ENCODE measurements around the gene AGER.

AGER gene

DNA sequence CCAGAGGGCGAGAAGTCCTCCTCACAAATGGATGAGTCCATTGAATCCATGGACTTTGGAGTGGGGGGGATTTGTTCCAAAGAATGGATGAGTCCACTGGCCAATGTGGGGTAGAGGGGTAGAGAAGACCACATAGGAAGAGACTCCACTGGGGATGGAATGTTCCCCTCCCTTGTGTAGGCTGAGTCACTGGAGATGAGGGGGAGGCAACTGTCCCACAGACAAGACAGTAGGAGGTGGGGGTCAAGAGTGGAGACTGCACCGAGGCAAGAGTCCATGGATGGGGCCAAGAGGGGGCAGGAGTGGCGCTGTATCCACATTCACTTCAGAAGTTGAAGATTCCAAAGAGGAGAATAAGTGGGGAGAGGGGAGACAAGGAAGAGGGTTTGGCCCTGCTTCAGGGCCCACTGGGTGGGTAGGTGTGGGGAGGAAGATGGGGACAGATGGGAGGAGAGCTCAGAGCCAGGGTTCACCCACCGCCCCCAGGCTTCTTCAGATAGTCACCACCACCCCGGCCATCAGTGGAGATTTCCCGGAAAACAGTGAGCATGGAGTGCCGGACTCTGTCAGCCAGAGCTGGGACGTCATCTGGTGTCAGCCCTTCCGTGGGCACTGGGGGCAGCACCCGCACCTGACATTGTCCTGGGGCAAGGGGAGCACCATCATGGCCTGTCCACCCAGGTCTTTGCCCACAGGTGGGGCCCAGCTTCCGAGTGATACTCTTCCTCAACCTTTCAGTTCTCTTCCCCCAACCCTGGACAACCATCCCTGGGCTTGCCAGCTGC lies 15.1 kb downstream of the AGER start:
- no peak for DNase-seq (ENCODE audit: low read depth)

DNA sequence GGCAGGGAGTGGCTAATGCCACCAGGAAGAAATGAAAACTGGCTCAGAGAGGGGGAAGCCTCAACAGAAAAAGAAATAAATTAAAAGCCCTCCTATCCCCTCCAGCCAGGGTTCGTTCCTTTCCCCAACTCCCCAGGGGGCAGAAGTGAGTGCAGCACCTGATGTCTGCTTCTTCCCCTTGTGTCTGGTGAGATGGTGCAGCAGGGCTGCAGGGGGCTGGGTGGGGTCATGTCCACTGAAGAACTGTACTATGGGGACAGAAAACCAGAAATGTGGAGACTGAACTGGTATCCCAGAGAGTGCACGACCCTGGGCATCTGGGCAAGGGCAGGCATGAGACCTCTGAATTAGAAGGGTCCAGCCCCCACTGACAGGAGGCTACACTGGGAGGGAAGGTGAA lies 15.7 kb downstream of the AGER start:
- DNase-seq (ENCODE audit: low read depth), result no peak

DNA sequence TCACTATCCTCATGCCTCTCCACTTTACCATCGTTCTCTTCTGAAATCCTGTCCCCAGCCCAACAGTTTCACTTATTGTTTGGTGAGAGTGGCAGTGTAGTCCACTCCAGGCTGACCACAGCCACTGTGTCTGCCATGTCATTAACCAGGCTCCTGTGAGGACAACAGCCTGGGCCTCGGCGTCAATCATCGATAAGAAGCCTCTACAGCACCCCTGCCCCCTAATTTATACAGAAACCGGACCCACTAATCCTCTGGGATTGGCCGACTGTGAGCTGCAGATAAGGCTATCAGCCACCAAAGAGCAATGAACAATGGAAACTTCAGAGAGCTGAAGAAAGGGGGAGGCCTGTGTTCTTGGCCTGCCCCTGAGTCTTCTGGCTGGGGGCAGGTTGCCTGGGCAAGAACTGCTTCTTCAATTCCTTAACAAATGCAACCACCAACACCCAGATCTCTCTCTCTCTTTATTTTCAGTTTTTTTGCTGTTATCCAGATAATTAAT lies 16.2 kb downstream of the AGER start:
- no peak for DNase-seq (ENCODE audit: low read depth)

DNA sequence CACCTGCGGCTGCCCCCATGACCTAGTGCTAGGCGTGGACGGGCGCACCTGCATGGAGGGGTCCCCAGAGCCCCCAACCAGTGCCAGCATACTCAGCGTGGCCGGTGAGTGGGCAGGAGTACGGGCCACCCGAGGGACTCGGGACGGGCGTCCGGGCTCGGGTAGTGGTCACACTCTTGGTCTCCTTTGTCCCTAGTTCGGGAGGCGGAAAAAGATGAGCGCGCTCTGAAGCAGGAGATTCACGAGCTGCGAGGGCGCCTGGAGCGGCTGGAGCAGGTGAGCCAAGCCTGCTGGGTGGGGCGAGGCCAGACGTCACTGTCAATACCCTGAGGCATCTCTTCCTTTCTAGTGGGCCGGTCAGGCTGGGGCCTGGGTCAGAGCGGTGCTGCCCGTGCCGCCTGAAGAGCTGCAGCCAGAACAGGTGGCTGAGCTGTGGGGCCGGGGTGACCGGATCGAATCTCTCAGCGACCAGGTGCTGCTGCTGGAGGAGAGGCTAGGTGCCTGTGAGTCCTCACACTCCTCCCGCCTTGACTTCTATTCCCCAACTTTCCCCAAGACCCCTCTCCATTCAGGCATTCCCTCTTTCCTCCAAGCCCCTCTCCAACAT lies 16.8 kb downstream of the AGER start:
- no peak for DNase-seq (ENCODE audit: low read depth)

DNA sequence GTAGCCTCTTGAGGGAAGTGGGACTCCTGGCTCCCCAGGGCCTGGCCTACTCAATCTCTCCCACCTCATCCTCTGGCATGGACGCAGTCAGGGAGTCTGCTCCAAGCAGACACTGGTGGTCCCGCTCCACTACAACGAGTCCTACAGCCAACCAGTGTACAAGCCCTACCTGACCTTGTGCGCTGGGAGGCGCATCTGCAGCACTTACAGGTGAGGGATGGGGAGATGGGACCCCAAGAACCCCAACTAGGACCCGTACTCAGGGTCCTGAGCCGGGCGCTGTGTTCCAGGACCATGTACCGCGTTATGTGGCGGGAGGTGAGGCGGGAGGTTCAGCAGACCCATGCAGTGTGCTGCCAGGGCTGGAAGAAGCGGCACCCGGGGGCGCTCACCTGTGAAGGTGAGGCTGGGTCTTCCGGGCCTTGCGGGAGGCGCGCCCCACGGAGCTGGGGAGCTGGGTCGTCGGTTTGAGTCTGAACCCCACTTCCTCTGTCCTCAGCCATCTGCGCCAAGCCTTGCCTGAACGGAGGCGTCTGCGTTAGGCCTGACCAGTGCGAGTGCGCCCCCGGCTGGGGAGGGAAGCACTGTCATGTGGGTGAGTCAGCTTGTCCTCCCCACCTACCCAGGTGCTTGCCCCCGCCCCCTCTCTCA lies 17.5 kb downstream of the AGER start:
- DNase-seq (ENCODE audit: low read depth), result no peak

DNA sequence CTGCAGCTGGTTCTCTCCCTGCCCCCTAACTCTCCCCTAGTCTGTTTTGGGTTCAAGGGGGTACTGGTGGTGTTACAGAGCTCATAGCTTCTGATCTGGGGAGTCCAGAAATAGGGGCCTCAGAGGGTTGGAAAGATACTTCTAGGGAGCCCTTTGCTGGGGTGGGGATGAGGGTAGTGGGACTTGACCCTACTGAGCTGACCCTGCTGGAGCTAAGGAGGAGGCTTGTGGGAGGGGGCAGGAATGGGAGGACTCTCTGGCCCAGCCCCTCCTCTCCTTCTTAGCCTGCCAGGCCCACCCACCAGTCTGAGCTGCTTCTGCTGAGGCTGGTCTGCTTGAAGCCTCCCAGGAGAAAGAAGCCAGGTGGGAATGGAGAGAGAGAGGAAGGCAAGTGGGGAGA lies 19.8 kb downstream of the AGER start, which contains the start of gene EGFL8:
Gene EGFL8, plus strand, starts transcription at position 301 of the 400 bp plus-strand sequence. CDS start 1,571 bp downstream, outside the sequence.
- no peak for DNase-seq (ENCODE audit: low read depth)

DNA sequence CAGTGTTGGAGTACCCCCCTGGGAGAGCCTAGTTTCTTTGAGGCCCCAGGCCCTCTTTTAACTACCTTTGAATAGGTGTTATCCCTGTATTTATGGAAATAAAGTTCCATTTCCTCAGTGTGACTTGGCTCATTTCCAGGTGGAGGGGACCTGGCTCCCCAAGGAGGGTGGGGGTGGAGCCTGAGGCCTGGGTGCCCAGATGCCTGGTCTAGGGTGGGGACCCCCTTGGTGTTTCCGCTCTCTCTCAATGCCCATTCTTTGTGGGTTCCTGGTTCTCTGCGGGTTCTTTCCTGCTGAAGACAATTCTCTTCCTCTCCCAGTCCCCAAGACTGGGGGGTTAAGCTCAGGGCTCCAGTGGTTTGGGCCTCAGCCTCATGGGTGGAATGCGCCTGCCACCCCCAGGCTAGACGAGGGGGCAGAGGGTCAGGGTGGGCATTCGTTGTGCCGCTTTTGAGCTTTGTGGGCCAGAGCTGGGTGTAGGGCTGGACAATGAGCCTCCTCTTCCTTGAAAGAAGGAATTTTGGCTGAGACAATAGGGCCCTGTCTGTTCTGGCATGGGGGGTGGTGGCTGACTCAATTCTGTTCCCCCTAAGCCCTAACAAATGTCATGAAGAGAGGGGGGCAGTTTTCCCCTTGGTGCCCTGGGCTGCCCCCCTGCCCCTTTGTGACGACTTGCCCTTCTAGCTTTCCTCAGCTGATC lies 20.3 kb downstream of the AGER start:
- no peak for DNase-seq (ENCODE audit: low read depth)

DNA sequence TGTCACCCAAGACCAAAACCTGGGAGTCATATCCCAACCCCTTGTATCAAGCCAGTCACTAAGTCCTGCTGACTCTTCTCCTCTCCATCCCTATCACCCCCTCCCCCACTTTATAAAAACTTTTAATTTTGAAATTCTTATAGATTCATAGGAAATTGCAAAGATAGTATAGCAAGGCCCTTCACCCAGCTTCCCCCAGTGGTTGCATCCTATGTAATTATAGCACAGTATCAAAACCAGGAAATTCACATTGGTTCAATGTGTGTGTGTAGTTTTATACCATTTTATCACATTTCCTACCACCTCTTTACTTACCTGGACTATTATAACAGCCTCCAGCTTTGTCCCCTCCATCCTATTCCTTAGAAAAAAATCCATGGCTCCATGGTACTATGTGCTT lies 26.0 kb downstream of the AGER start:
- no peak for DNase-seq (ENCODE audit: low read depth)

DNA sequence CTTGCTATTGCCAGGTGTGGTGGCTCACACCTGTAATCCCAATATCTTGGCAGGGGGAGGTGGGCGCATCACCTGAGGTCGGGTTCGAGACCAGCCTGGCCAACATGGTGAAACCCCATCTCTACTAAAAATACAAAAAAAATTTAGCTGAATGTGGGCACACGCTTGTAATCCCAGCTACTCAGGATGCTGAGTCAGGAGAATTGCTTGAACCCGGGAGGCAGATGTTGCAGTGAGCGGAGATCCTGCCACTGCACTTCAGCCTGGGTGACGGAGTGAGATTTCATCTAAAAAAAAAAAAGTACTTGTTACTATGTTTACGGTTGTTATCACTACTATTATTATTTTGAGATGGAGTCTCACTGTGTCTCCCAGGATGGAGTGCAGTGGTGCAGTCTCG lies 27.2 kb downstream of the AGER start:
- no peak for DNase-seq (ENCODE audit: low read depth)

DNA sequence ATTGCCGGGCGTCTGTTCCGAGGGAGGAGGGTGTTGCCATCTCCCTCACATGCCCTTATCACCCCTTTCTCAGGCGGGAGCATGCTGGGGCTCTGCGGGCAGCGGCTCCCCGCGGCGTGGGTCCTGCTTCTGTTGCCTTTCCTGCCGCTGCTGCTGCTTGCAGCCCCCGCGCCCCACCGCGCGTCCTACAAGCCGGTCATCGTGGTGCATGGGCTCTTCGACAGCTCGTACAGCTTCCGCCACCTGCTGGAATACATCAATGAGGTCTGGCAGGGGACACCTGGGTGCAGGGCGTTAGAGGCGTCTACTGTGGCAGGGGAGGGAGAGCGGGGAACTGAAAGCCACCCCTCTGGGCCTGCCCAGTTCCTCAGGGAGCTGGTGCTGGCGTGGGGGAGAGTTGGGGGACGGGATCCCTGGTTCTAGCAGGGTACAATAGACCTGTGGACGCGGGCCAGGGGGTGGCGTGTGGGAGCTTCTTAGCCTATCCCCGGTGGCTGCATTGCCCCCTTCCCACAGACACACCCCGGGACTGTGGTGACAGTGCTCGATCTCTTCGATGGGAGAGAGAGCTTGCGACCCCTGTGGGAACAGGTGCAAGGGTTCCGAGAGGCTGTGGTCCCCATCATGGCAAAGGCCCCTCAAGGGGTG lies 29.4 kb downstream of the AGER start:
- no peak for DNase-seq (ENCODE audit: low read depth)

DNA sequence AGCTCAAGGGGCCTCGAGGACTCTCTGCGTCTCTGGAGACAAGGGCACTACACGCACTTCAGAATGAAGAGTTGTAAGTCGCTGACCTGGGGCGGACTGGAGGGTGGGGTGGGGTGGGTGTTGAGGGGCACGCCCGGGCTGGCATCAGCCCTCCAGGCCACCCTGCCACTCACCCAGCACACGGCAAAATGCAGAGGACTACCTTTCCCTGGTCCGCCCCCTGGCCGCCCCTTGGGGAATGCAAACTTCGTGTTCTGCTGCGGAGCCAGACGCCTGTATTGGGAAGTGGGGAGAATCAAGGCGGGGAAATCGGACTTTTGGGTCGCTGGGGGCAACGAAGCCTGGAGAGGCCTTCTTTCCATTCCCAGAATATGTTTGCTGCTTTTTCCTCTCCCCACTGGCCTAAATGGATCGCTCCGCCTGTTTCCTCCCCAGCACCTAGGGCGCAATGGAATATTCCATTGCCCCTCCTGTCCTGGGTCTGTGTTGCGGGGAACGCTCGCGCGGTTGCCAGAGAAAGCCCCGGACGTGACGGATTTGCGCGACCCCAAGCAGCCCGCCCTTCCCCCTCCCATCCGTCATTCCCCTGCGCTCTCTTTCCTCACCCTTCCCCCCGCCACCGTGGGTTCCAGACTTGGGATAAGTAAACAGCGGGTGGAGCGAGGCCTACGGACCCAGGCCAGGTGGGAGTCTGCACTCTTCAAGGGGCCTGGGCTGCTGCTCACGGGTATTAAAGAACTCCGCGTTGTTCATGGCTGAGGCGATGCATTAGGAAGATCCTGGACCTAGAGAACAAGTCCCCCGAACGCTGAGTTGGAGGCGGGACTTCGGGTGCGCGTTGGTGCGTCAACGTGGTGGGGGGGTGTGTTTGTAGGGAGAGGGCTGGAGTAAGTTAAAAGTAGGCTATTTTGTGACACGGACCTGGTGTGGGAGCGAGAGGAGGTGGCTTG lies 30.2 kb downstream of the AGER start, which contains the start of gene PPT2:
Gene PPT2, plus strand, starts transcription at position 578 of the 950 bp plus-strand sequence. CDS start 454 bp downstream, outside the sequence.
- peak; percentile 86 for DNase-seq (ENCODE audit: low read depth)

DNA sequence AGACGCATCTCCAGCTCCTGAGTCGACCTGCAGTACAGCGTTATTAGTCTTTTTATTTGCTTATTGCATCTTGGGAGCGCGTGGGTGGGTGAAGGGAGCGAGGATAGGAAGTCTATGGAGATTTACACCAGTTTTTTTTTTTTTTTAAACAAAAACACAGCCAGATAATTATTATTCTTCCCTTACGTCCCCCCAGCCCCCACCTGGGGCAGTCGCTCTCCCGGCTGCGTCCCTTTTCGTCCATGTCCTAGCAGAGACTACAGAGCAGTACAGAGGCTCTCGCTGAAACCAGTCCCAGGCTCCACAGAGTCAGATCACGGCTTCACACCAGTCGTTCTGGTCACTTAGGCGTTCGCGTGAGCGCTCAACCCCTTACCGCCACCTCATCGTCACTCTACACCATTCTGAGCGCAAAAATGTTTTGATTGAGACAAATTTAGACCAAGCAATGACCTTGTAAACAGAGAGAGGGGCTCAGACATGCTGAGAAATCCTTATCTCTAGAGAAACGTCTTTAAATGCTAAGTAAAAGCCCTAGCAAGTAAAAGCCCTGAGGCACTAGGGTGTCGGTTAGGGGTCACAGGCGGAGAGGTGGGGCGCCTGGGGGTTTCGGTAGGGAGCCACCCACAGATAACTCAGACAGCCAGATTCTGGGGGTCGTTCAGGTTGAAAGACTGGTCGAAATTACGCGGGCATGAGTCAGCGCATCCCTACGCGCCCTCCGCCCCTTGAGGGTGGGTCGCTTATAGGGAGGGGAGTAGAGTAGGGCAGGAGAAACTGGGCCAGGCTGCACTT lies 31.1 kb downstream of the AGER start:
- DNase-seq (ENCODE audit: low read depth), result no peak

DNA sequence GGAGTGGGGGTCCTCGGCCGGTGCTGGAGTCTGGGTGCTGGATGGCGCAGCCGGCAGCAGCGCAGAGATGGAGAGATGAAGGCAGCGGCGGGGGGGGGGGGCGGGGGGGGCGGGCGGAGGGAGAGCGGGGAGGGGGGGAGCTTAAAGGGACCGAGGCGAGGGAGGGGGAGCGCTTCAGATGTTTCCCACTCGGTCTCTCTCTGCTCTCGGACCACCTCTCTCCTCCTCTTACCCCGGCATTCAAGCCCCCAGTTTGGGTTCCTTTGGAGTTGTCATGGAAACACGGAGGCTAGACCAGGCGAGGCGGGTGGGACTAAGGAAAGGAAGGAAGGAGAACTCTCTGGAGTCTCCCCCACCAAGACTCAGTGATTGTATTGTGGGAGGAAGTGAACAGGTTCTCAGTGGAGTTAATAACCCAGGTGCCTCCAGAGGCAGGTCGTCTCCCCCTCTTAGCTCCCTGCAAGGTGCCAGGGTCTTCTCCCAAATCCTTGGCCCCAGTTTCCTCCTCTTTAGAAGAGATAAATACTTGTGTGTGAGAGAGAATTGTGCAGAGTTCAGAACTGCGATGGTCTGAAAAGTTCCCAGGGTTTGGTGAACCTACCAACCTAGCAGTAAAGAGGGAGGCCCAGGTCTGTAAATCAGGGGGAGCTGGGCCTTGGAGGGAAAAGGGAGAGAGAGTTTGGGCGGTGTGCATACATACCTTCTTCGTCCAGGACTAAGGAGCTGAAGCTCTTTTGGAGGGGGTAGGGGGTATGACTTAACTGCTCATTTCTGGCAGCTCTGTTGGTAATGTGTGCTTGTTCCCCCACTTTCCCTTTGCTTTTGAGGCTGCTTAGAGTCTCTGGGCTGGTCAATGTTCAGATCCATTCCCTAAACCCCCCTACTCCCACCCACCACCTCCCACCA lies 31.9 kb downstream of the AGER start, which contains the start of gene PRRT1:
Gene PRRT1, minus strand, starts transcription at position 77 of the 906 bp plus-strand sequence. CDS start 112 bp downstream, outside the sequence.
- no peak for DNase-seq (ENCODE audit: low read depth)

DNA sequence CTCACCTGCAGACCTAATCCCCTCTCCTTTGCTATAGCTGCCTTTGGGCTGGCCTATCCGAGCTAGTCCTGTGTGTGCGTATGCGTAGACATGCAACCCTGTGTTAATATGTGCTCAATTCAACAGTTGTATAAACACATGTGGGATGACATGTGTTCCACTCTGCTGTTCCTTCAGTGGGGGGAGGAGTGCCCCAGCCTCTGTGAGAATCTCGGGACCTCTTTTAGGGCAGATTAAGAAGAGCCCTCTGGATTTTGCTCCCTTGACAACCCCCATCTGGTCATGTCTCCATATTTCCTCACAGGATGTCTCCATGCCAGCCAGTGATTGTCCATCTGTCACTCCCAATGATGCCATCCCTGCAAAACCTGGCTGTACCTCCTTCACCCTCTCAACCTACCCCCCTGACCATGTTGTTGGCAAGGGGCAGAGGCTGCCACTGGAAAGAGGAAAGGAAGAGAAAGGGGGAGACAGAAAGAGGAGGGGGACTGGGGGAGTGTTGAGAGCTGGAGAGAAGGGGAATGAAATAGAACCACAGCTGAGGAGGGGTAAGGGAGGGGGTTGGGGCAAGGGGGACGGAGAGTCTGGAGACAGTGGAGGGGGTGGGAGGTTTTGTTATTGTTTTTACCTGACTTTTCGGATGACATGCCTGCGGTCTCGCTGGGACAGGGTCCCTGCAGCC lies 32.7 kb downstream of the AGER start:
- DNase-seq (ENCODE audit: low read depth), result no peak

DNA sequence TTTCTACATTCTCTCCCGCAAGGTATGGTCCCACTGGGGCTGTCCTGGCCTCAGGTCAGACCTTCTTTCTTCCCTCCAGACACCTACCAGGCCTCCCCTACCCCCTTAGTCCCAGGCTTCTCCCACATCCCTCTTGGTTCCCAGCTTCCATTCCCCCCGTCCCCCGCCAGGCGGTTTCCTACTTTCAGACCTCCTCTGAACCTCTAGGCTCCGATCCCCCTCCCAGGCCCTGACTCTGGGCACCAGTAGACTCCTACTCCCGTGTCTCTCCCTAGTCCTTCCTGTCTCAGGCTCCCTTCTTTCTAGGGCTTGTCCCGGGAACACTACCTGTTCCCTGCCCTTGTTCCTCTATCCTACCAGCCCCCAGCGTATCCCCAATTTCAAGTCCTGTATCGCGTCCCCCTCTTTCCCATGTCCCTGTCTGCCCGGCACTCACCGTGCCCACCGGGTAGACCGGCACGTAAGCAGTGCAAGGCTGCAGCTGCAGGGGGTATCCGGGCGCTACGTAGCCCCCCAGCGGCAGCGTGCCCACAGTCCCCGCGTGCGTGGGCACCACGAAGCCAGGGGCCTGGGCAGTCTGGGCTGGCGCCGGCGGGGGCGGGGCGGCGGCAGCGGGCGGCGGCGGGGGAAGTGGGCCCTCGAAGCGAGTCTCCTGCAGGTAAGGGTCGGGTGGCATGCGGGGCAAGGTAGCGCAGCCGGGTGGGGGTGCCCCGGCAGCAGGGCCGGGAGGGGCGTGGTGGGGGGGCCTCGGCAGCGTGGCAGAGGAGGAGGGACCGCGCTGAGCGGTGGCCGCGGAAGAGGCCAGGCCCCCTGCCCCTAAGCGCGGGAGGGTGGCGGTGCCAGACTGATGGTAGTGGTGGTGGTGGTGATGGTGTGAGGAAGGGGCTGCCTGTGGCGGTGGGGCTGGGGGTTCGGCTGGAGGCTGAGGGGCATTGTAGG lies 33.9 kb downstream of the AGER start:
- DNase-seq (ENCODE audit: low read depth), result no peak

DNA sequence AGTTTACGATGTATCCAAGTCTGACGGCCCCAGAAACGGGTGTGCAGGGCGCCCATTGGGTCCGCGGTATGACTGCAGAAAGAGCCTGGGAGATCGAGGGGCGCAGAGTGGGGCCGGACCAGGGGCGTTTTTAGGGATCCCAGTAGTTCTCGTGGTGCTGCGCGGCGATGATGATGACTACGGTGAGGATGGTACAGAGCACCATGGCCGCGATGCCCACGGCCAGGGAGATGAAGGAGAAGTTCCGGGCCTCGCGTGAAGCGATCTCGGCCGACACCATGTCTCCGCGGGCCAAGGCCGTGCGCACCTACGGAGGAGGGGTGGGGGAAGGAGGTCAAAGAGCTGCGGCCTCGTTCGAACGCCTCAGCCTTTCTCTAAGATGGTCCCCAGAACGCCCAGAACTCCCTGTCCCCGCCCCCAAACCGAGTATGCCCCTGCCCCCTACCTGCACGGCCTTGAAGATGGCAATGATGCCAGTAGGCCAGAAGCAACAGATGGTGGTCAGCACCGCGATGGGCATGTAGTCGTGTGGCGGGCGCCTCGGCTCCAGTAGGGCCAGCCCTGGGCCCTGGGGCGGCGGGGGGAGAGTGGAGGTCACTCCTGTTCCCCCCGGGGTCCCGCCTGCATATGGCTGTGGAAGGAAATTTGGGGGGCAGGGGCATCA lies 34.8 kb downstream of the AGER start:
- no peak for DNase-seq (ENCODE audit: low read depth)
